GM18499 (cell line): ENCODE measurements around the gene ATF5.

ENCODE experiments used
- ATAC-seq: cut with Tn5 transposase; IDR thresholded peaks from one replicate; pipeline ENCODE4 v1.9.1; 2021; ENCODE audit warnings: moderate number of reproducible peaks; ENCODE audit not compliant: insufficient read depth, unreplicated experiment

Gene ATF5

DNA sequence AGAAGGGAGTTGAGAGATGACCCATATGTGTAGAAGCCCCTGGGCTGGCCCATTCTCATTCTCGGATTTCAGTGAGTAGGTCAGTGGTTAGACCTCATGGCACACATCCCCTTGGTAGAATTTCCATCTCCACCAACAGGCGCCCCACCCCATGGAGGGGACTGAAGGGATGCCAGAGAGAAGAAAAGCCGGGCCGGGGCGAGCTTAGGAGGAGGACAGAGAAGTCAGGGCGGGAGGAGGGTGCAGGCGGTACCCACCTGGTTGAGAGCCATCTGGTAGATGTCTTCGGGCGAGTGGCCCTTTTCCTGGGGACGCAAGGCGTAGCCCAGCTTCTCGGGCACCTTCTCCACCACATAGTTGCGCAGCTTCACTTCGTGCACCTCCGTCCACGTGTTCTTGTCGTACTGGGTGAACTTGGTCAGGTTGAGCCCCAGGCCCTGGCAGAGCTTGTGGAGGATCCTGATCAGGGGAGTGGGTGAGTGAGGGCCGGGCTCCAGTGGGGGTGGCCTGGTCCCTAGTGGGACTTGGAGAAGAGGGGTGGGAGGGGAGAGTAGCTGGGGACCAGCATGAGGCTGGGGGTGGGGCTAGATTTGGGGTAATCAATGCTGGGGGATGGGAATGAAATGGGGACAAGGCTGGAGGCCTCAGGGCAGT, 34.9 kb upstream of the ATF5 start:
- no peak for ATAC-seq

DNA sequence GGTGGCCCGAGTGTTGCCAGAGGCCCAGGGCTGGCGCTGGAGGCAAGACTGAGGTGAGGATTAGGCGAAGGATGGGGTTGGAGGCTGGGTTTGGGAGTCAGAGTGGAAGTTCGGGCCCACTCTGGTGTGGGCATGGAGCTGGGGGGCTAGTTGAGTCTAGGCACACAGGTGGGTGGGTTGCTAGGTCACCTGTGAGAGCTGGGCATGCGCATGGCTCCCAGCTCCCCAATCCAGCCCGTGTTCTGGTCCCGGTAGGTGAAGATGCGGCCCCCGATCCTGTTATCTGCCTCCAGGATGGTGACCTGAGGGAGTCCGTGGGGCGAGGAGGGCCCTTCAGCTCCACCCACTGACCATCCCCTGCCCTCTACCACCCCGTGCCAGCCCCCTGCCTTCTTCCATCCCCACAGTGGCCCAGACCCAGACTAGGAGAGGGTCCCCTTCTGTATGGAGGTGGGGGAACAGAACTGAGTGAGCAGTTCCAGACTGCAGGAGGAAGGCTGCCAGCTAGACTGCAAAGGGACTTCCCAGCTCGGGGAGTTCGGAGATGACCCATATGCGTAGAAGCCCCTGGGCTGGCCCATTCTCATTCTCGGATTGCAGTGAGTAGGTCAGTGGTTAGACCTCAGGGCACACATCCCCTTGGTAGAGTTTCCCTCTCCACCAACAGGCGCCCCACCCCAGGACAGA, 34.0 kb upstream of the ATF5 start:
- ATAC-seq: no peak

DNA sequence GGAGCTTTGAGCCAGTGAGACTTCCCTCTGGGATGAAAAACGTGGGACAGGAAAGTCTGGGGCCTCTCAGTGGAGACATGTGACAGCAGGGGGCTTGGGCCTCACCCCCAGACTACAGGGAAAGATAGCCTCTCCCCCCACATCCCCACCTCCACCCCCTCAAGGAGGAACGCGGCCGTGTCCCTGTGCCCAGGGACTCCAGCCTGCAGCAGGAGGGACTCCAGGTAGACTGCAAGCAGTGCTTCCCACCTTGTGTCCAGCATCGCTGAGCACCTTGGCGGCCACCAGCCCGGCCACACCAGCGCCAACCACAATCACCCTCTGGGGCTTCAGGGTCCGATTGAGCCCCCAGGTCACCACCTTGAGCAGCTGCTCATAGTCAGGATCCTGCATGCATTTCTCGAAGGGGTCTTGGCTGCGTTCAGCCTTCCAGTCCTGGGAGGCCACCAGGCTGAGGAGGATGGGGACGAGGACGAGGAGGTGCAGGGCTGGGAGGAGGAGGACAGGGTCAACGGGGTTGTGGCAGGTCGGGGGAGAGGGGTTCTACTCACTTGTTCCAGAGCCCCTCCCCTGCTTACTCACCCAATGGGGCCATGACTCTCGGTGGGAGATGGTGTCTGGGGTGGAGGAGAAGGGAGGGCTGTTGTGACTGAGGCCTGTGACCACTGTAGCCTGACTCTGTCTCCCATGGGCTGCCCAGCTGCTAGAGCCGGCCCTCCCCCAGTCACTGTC, 33.3 kb upstream of the ATF5 start:
- no peak for ATAC-seq

DNA sequence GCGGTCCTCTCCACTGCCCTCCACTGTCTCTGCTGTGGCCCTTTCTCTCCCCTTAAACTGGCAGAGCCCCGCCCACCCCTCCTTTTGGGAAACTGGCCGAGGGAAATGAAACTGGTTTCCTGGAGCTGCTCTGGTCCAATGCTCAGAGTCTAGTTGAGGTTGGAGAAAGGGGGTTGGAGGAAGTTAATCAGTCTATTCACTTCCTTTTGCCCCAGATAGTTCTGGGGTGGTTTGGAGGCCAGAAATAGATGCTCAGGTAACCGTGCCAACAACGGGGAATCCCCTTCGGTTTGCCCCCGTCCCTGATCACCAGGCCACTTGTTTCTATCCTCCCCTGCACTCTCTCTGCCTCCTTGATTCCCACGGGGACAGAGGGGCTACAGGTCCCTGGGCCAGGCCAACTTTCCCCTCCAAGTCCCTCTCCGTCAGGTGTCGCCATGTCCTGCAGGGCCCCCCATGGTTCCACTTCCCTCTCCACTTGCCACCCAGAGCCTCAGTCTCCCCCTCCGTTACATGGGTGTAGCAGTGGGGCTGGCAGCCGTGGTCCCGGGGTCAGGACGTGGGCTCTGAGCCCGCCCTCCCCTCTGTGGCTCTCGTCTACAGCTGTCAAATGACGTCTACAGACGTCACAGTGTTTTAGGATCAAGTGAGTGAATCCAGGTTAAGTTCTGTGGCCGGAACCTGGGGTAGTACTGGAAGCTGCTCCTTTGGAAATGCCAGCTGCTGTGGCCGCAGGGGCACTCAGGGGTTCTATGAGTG, 32.0 kb upstream of the ATF5 start, which contains the start of gene IL4I1:
Gene IL4I1 (minus strand): TSS at position 25 of the 759 bp plus-strand sequence. CDS start 727 bp downstream, outside the sequence.
- ATAC-seq: no peak

DNA sequence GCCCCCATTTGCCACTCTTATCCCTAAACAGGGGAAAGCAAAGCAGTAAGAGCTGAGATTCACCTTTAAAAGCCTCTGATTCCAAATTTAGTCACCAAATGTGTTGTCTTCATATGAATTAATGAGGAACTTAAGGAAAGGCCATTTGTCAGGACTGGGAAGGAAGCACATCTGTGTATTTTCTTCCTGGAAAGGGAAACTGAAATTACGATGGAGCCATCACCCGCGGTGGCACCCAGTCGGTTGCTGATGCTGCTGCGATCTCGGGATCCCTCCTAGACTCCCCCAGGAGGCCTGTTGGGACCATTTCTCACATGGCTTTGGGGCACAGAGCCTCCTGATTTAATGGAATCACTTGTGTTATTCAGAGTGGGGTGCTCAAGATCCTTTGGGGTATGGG, 24.9 kb upstream of the ATF5 start:
- ATAC-seq: no peak

DNA sequence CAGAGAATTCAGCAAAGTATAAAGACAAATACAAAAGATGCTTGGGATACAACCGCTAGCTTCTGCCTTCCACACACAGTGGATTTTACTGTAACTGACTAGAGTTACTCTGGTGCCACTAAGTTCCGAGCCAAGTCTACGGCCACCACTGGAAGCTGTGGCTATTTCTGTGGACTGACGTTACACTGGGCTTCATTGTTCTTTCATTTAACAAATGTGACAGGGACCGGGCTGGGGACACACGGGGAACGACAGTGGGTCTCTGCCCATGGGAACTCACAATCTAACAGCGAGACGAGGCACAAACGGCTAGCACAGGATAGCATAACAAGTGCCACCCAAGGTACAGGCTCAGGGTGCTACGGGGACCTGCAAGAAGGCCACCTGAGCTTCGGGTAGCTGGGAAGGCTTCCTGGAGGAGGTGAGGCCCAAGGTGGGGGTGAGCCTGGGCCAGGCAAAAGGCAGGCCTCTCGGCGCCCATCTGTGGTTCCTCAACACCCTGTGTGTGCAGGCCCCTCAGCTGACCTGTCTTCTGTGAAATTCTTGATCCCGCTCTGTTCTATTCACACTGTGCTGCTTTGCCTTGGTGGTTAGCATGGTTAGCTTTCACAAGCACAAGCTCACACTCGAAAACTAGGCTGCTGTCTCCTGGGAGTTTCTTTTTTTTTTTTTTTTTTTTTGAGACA, 22.0 kb upstream of the ATF5 start:
- no peak for ATAC-seq

DNA sequence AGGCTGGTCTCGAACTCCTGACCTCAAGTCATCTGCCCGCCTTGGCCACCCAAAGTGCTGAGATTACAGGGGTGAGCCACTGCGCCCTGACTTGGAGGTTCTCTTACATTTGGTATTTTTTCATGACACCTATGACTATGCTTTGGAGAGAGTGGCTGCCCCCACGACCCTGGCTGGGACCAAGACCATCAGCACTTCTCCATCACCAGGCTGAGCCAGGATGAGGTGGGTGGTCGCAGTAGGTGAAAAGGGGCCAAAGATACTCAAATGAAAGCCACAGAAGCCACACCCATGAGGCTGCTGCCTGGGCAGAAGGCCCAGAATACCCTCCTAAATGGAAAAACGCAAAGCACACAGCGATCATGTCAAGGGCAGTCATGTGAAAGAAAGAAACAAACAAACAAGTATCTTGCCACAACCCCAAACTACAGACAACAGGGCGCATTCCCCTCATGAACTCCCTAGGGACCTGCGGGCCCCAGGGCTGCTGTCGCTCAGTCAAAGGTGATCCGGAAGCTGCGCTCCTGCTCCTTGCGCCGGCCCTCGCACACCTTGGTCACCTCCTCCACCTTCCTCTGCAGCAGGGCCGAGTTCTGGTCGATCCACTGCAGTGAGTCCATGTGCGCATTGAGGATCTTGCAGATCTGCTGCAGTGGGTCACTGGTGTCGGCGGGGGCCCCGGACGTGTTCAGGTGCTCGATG, 21.1 kb upstream of the ATF5 start:
- no peak for ATAC-seq

DNA sequence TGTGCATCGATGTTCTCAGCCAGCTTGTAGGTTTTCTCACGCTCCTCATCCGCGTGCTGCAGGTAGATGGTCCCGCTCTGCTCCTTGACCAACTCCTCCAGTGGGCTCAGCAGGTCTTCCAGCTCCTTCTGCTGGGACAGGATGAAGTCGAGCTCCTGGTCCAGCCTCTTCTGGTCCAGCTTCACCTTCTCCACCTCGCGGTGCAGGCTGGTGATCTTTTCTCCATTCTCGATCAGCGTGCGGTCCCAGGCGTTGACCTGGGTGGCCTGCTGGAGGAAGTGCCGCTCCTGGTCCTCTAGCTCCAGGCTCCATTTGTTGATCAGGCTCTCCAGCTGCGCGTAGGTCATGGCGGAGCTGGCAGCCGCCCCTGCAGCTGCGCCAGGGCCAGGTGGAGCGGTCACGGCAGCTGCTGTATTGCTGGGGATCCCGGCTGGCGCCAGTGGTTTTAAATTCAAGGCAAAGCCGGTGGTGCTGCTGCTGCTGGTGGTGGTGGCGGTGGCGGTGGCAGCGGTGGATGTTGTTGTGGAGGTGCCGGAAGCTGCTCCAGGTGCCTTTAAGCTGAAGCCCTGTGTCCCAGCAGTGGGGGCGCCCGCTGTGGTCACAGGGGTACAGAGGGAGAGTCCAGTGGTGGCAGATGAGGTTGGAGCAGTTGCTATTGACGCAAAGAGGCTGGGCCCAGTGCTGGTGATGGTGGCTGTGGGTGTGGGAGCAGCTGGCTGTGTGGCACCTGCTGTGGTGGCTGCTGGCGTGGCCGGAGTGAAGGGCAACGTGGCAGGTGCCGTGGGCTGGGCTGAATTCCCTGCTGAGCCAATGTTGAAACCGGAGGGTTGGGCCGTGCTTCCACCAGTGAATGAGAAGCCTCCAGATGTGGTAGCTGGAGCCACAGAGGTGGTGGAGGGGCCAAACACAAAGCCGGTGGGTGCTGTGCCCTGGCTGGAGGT, 20.3 kb upstream of the ATF5 start:
- ATAC-seq: no peak

DNA sequence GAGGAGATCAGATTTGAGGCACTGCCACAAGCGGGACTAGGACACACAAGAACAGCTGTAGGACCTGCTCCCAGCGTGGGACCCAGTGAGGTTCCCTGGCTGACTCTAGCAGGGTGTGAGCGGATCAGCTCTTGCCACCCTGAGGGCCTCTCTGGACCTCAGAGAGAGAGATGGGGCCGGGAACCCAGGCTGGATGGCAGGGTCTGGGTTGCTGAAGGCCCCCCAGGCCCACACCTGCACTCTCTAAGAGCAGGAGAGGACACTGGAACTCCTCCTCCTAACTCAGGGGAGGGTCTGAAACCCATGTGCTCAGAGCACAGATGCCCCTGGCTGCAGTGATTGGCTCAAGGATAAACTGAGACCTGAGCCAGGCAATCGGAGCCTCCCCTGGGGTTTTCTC, 18.8 kb upstream of the ATF5 start:
- ATAC-seq: no peak

DNA sequence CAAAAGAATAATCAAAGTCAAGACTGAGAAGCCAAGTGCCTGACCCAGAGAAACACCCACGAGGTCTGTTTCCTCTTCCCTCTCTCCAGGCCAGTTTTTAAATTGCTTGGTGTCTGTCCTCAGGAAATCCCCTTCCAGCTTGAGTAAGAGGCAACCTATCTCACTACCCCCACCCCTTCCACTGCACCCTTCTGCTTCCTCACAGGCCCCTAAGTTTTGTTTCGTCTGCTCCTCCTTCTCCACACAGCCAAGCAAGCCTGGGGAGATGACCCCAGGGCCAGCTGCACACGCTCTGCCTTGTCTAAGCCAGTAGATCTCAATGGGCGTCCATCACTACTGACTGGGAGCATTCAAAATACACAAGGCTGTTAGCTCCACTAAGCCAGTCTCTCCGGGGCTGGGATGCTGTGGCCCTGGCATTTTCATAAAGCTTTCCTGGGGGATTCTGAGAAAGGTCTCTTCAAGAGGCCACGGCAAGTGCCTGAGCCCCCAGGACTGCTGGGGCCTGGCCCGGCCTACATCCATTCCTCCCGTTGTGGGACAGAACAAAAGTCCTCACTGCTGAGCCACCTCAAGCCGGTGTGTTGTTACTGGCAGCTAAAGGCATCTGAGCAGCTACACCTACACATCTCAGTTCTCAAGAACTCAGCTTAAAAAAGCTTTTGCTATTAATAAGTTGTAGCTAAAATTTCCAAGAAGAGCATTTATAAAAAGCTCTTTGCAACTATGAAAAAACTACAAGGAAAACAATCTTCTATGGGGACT, 17.4 kb upstream of the ATF5 start:
- no peak for ATAC-seq

DNA sequence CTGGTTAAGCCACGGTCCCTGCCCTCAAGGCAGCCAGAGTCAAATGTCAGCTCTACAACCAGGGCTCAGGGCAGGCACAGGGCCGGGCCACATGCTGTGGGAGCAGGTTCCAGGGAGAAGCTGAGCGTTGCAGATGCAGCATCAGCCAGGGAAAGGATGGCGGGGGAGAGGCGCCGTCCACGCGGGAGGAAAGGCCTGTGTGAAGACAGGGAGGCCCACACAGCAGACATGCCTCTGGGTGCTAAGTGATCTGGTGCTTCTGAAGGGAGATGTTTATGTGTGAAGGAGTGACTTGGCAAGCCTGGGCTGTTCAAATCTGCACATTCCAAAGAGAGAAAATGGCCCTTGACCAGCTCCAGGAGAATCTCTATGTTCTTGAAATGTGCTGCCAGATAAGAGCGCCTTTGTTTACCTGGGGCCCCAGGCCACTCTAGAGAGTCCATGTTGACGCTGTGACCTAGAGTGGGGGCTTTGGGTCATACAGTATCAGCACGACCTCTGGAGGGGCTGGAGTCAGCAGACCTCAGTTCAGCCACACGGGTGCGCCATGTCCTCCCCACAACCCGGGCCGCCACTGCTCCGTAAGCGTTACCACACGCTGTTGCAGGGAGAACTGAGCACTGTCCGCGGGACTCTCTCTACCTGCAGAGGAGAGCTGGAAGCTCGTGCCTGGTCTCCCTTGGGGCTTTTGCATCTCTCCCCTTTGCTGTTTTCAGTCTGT, 15.9 kb upstream of the ATF5 start:
- ATAC-seq: no peak

DNA sequence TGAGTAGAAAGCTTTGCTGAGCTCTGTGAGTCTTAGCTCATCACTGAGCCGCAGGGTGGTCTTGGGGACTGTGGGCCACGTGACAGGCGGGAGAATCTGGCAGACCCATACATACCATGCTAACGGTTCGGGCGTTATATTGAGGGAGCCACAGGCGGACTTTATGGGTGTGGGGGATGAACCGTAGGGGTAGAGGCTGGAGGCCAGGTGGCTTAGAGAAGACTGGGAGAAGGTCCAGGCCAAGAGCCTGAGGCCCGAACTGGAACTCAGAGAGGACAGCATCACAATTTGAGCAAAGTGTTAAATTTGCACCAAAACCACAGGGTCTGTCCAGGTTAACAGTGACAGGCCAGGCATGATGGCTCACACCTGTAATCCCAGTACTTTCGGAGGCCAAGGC, 15.3 kb upstream of the ATF5 start:
- ATAC-seq: no peak

DNA sequence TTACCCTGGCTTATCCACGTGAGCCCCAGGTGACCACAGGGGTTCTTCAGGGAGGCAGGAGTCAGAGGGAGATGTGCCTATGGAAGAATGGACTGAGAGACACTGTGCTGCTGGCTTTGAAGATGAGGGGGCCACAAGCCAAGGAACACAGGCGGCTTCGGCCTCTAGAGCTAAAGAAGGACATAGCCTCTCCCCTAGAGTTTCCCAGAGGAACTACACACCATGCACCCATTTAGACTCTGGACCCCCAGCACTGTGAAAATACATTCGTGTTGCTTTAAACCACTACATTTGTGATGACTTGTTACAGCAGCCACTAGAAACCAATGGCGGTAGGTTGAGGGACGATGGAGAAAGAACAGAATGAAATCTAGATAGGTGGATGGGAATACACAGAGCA, 13.7 kb upstream of the ATF5 start:
- ATAC-seq: no peak

DNA sequence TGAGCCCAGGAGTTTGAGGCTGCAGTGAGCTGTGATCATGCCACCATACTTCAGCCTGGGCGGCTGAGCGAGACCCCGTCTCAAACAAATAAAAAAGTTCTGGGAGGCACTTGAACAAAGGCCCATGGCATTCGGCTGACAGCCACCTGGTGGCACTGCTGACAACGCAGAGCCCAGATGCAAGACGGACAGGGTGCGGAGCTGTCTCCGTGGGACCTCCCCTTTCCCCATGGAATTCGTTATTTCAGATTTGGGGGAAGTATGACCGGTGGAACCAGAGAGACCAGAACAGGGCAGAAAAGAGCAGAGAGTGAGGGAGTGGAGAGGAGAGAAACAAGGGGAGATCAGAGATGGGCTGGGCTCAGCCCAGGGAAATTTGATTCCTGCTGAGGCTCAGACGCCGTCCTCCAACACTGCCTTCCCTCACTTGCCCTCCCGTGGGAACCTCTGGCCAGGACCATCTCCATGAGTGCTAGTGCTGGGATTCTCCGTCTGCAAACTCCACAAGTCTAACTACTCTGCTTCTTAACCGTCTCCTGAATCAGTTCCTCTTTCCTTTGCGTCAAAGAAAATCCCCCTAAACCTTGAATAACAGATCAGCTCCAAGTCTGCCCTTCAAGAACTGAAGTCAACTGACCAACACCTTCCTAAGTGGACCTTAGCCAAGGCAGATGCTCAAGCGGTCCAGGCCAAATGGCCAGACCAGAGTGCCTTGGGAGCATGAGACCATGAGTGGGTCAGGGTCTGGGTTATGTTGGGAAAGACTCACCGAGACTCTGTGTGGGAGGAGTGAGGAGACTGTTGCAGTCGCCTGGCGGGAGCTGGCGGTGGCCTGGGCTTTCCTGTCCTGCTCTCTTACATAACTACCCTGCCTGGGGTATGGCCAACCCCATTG, 11.9 kb upstream of the ATF5 start:
- ATAC-seq: no peak

DNA sequence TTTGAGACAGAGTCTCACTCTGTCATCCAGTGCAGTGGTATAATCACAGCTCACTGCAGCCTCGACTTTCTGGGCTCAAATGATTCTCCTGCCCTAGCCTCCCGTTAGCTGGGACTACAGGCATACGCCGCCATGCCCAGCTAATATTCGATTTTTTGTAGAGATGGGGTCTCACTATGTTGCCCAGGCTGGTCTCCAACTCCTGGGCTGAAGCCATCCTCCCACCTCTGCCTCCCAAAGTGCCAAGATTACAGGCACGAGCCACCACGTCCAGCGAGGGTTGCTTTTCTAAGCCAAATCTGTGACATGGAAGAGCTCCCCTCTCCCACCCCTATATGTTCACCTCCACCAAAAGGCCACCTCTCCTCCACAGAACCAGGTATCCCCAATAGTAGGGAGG, 10.9 kb upstream of the ATF5 start:
- no peak for ATAC-seq

DNA sequence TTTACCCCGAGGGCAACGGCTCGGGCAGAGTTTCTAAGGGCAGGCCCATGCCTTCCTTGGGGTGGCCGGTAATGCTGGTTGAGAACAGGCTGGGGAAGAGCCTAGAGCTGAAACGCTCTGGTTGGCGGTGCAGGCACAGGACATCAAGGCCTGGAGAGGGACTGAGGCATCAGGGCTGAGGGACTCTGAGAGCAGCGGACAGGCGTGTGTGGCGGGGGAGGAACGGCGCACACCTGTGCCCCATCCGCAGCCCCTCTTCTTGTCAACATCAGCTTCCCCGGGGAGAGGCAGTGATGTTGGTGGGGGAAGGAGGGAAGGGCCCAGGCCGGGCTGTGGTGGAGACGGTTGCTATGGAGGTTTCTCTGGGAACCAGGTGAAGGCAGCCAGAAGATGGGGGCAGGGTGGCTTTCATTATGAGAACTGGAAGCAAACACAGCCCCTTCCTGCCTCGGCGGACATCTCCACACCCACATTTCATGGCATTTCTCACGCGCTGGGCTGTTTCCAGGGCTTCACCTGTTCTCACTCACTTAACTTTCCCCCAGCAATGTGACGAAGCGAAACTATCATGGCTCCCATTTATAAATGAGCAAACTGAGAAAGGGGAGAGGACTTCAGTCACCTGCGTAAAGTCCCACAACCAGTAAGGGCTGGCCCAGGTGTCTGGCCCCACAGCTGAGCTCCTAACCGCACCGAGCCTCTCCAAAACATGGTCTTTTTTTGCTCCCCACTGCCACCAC, 8.2 kb upstream of the ATF5 start:
- no peak for ATAC-seq
